Measurements from ENCODE around the gene WEE1.
A peak's percentile ranks its signal among the peaks of the same experiment; 100 is the strongest.

Gene WEE1

DNA sequence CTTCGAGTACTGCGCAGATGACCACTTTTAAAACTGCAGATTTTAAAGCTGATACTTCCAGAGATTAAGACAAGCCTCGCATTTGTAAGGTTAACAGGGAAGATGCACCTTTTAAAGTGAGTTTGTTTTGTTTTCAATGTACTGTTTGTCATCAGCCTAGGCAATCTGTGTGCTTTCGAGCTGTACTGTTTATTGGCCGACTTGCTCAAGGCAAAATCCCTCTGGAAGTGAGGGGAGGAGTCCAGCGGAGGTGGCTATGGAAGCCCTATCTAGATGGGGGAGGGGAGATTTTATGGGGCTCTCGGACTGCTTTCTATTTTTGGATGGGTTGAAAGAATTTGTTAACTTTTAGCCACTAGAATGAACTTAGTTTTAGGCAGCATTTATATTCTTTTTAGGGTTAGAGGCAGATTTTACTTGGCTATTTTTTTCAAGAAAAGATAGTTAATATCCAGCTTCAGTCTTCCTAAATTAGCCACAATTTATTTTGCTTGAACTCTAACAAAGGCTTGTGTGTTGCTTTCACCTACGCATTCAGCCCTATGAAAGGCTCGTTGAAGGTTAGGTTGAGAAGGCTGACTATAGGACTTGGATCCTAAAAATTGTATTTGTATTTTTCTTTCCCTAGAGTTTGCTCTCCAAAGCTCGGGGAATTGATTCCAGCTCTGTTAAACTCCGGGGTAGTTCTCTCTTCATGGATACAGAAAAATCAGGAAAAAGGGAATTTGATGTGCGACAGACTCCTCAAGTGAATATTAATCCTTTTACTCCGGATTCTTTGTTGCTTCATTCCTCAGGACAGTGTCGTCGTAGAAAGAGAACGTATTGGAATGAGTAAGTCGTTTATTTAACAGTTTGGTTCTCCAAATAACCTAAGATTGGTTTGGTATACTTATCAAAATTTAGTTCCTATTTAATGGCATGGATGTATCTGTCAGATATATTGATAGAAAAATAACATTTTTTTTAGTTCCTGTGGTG is 2.1 kb downstream of the WEE1 start:
- ChIA-PET CTCF (interaction anchor here (0.6 to 4.0 kb wide), 10 partner anchors 13 to 173 kb away, joined by 3 to 33 read pairs (median 4); no protein-coding TSS in a partner anchor), POLR2A (interaction anchor here (0.6 to 0.9 kb wide), 2 partner anchors 13 to 179 kb away, joined by 3 read pairs; no protein-coding TSS in a partner anchor)
- H3K27ac ChIP-seq (ENCODE audit: insufficient read depth in 1 of 2, low read depth in 1 of 2, low read length in 2 of 2, poor library complexity in 1 of 2, severe bottlenecking in 2 of 2), result peak overlapping the region; percentile 78 to 83
- H3K27me3 ChIP-seq (replicated peaks in 2 of 5; ENCODE audit: control insufficient read depth in 4 of 5, insufficient read depth in 5 of 5, low read length in 4 of 5), result no peaks in the 10 kb centered on the region
- no peaks in the 10 kb centered on the region for H3K9me3 ChIP-seq (ENCODE audit: control extremely low read depth in 1 of 5, control insufficient read depth in 4 of 5, insufficient read depth in 2 of 5, low read depth in 1 of 5, low read length in 4 of 5)
- peak overlapping the region in 6 of 7 experiments; percentile 81 to 95 (median 89) for H3K4me3 ChIP-seq (ENCODE audit: control insufficient read depth in 1 of 7, extremely low read depth in 1 of 7, insufficient read depth in 4 of 7, low read depth in 2 of 7, low read length in 6 of 7)
- WGBS (ENCODE audit: insufficient coverage), result 12% methylated on average over 9 of the region's 17 CpGs
- peaks cover 6 to 43% (median 17%) of the 10 kb centered on the region in 4 experiments for H3K36me3 ChIP-seq (ENCODE audit: control insufficient read depth in 4 of 4, insufficient read depth in 4 of 4, low read length in 3 of 4)
- peak in 2 of 3 donors; percentile 20 to 29 for DNase-seq
- peaks cover 6 to 35% (median 22%) of the 10 kb centered on the region in 4 experiments for H3K4me1 ChIP-seq (ENCODE audit: control extremely low read depth in 1 of 4, control insufficient read depth in 4 of 4, insufficient read depth in 4 of 4, low read length in 3 of 4)

DNA sequence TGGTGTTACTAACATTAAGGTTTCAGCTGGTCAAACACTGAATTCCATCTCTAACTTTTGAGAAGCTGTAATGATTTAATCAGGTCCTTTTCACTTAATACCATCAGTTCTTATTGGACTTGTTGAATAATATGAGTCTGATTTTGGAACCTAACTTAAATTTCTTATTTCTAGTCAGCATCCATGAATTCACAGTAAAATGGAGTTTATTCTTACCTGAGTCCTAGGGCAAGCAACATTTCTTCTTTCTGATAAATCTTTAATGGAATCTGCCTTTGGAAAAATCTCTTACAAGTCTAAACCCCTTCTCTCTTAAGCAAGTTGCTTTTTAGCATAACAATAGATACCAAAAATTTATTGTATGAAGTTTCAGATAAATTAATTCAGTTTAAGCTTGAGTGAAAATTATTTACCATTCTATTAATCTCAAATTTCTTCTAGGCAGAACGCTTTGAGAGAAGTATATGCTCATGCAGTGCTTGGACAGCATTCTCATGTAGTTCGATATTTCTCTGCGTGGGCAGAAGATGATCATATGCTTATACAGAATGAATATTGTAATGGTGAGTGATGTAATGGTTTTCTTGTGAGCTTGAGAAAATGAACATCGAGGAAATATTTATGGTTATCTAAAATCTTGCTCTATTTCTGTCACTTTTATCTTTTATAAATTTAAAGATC is 3.4 kb downstream of the WEE1 start:
- peaks cover 16 to 54% (median 23%) of the 10 kb centered on the region in 4 experiments for H3K36me3 ChIP-seq (ENCODE audit: control insufficient read depth in 4 of 4, insufficient read depth in 4 of 4, low read length in 3 of 4)
- ChIA-PET CTCF (interaction anchor here (0.9 to 4.0 kb wide), 8 partner anchors 11 to 172 kb away, joined by 3 to 33 read pairs (median 6); no protein-coding TSS in a partner anchor), POLR2A (interaction anchor here (0.6 kb wide), 1 partner anchor 23 kb away, joined by 3 read pairs; no protein-coding TSS in a partner anchor)
- H3K27me3 ChIP-seq (replicated peaks in 2 of 5; ENCODE audit: control insufficient read depth in 4 of 5, insufficient read depth in 5 of 5, low read length in 4 of 5), result no peaks in the 10 kb centered on the region
- peak overlapping the region in 2 of 7 experiments; percentile 88 to 95 for H3K4me3 ChIP-seq (ENCODE audit: control insufficient read depth in 1 of 7, extremely low read depth in 1 of 7, insufficient read depth in 4 of 7, low read depth in 2 of 7, low read length in 6 of 7)
- WGBS (ENCODE audit: insufficient coverage), result 100% methylated on average over 2 of the region's 4 CpGs
- H3K9me3 ChIP-seq (ENCODE audit: control extremely low read depth in 1 of 5, control insufficient read depth in 4 of 5, insufficient read depth in 2 of 5, low read depth in 1 of 5, low read length in 4 of 5), result no peaks in the 10 kb centered on the region
- no peak for DNase-seq
- H3K4me1 ChIP-seq (ENCODE audit: control extremely low read depth in 1 of 4, control insufficient read depth in 4 of 4, insufficient read depth in 4 of 4, low read length in 3 of 4), result peaks cover 6 to 35% (median 22%) of the 10 kb centered on the region in 4 experiments
- H3K27ac ChIP-seq (ENCODE audit: insufficient read depth in 1 of 2, low read depth in 1 of 2, low read length in 2 of 2, poor library complexity in 1 of 2, severe bottlenecking in 2 of 2), result peak overlapping the region; percentile 28 to 83

DNA sequence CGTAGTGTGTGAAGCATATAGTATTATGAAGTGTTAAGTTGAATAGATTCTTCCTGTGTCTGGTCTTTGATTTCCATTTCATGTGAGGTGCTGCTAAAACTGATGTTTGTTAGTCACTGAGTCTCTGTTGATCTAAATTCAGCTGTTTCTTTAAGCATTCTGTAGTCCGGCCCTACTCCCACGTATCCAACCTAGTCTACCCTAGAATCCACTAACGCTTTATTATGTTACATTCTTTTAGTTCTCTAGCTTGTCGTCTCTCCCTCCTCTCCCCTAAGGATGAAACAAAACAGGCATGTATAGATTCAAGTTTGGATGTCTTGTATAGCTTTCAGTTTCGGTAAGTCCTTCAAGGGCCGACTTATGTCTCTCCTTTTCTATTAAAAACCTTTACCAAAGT is 4.1 kb downstream of the WEE1 start:
- Histone ChIP-seq H3K4me3 (ENCODE audit: control insufficient read depth in 1 of 7, extremely low read depth in 1 of 7, insufficient read depth in 4 of 7, low read depth in 2 of 7, low read length in 6 of 7) (no peak overlapping the region), H3K36me3 (ENCODE audit: control insufficient read depth in 4 of 4, insufficient read depth in 4 of 4, low read length in 3 of 4) (peaks cover 19 to 60% (median 28%) of the 10 kb centered on the region in 4 experiments), H3K27me3 (replicated peaks in 2 of 5; ENCODE audit: control insufficient read depth in 4 of 5, insufficient read depth in 5 of 5, low read length in 4 of 5) (no peaks in the 10 kb centered on the region), H3K9me3 (ENCODE audit: control extremely low read depth in 1 of 5, control insufficient read depth in 4 of 5, insufficient read depth in 2 of 5, low read depth in 1 of 5, low read length in 4 of 5) (no peaks in the 10 kb centered on the region), H3K27ac (ENCODE audit: insufficient read depth in 1 of 2, low read depth in 1 of 2, low read length in 2 of 2, poor library complexity in 1 of 2, severe bottlenecking in 2 of 2) (peak overlapping the region in 1 of 2 experiments; percentile 35), H3K4me1 (ENCODE audit: control extremely low read depth in 1 of 4, control insufficient read depth in 4 of 4, insufficient read depth in 4 of 4, low read length in 3 of 4) (peaks cover 3 to 28% (median 19%) of the 10 kb centered on the region in 4 experiments)
- POLR2A ChIA-PET, result interaction anchor here (0.6 kb wide), 1 partner anchor 22 kb away, joined by 3 read pairs; no protein-coding TSS in a partner anchor
- CTCF ChIA-PET, result interaction anchor here (0.9 to 4.0 kb wide), 8 partner anchors 11 to 171 kb away, joined by 3 to 33 read pairs (median 6); no protein-coding TSS in a partner anchor
- 96% methylated on average over 3 of the region's 7 CpGs for WGBS (ENCODE audit: insufficient coverage)
- no peak for DNase-seq

DNA sequence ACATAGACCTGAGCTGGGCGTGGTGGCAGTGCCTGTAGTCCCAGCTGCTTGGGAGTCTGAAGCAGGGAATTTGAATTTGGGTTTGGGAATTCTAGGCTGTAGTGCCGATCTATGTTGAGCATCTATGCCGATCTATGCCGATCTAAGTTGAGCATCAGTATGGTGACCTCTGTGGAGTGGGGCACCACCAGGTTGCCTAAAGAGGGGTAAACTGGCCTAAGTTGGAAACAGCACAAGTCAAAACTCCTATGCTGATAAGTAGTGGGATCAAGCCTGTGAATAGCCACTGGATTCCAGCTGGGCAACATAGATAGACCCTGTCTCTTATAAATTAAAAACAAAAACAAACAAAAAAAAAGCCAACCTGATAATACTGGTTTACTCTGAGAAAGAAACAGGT is 7.4 kb downstream of the WEE1 start:
- DNase-seq, result no peak
- ChIA-PET CTCF (interaction anchor here (0.6 kb wide), 1 partner anchor 51 kb away, joined by 3 read pairs; no protein-coding TSS in a partner anchor), POLR2A (no interaction called here)
- H3K27me3 ChIP-seq (replicated peaks in 2 of 5; ENCODE audit: control insufficient read depth in 4 of 5, insufficient read depth in 5 of 5, low read length in 4 of 5), result no peaks in the 10 kb centered on the region
- H3K9me3 ChIP-seq (ENCODE audit: control extremely low read depth in 1 of 5, control insufficient read depth in 4 of 5, insufficient read depth in 2 of 5, low read depth in 1 of 5, low read length in 4 of 5), result no peaks in the 10 kb centered on the region
- peaks cover 0 to 16% (median 13%) of the 10 kb centered on the region in 4 experiments for H3K4me1 ChIP-seq (ENCODE audit: control extremely low read depth in 1 of 4, control insufficient read depth in 4 of 4, insufficient read depth in 4 of 4, low read length in 3 of 4)
- no peak overlapping the region for H3K4me3 ChIP-seq (ENCODE audit: control insufficient read depth in 1 of 7, extremely low read depth in 1 of 7, insufficient read depth in 4 of 7, low read depth in 2 of 7, low read length in 6 of 7)
- no peak overlapping the region for H3K27ac ChIP-seq (ENCODE audit: insufficient read depth in 1 of 2, low read depth in 1 of 2, low read length in 2 of 2, poor library complexity in 1 of 2, severe bottlenecking in 2 of 2)
- H3K36me3 ChIP-seq (ENCODE audit: control insufficient read depth in 4 of 4, insufficient read depth in 4 of 4, low read length in 3 of 4), result peaks cover 25 to 77% (median 42%) of the 10 kb centered on the region in 4 experiments
- WGBS (ENCODE audit: insufficient coverage), result 89% methylated on average over 2 of the region's 4 CpGs

DNA sequence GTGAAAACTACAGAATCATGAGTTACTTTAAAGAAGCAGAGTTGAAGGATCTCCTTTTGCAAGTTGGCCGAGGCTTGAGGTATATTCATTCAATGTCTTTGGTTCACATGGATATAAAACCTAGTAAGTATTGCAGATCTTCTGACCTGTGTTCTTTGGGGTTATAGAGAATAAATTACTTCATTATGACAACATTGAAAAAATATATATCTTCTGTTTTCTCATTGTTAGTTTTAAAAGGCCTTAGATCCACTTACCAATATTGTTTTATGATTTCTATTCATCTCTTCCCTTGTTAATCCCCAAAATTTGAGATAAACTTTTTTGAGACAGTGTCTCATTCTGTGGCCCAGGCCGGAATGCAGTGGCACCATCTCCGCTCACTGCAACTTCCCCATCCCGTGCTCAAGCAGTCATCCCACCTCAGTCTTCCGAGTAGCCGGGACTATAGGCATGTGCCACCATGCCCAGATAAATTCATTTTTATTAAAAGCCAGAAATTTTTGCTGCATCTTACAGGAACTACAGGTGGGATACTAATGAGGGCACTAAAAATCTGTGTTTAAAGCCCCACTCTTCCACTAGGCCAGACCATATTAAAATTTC is 8.2 kb downstream of the WEE1 start:
- no peak overlapping the region for H3K4me3 ChIP-seq (ENCODE audit: control insufficient read depth in 1 of 7, extremely low read depth in 1 of 7, insufficient read depth in 4 of 7, low read depth in 2 of 7, low read length in 6 of 7)
- POLR2A ChIA-PET, result no interaction called here
- H3K36me3 ChIP-seq (ENCODE audit: control insufficient read depth in 4 of 4, insufficient read depth in 4 of 4, low read length in 3 of 4), result peaks cover 25 to 77% (median 46%) of the 10 kb centered on the region in 4 experiments
- CTCF ChIA-PET, result no interaction called here
- no peak for DNase-seq
- no peaks in the 10 kb centered on the region for H3K27me3 ChIP-seq (replicated peaks in 2 of 5; ENCODE audit: control insufficient read depth in 4 of 5, insufficient read depth in 5 of 5, low read length in 4 of 5)
- H3K27ac ChIP-seq (ENCODE audit: insufficient read depth in 1 of 2, low read depth in 1 of 2, low read length in 2 of 2, poor library complexity in 1 of 2, severe bottlenecking in 2 of 2), result no peak overlapping the region
- H3K9me3 ChIP-seq (ENCODE audit: control extremely low read depth in 1 of 5, control insufficient read depth in 4 of 5, insufficient read depth in 2 of 5, low read depth in 1 of 5, low read length in 4 of 5), result no peaks in the 10 kb centered on the region
- peaks cover 0 to 8% (median 7%) of the 10 kb centered on the region in 4 experiments for H3K4me1 ChIP-seq (ENCODE audit: control extremely low read depth in 1 of 4, control insufficient read depth in 4 of 4, insufficient read depth in 4 of 4, low read length in 3 of 4)
- WGBS (ENCODE audit: insufficient coverage), result 96% methylated on average over 3 of the region's 6 CpGs

DNA sequence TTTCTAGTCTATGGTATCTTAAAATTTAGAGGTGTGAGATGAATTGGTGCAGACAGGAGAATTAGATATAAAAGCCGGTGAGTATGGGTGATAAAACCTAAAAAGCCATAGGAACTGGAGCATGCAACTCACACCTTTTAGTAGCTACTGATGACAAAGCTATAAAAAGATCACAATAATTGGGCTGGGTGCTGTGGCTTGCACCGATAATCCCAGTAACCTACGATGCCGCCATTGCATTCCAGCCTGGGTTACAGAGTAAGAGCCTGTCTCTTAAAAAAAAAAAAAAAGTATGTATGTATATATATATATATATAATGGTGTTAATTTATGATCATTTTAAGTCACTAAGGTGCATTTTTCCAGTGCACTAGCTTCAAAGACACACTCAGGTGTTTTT is 17.2 kb downstream of the WEE1 start:
- ChIA-PET POLR2A (interaction anchor here (0.6 kb wide), 1 partner anchor 154 kb away, joined by 4 read pairs; no protein-coding TSS in a partner anchor), CTCF (interaction anchor here (0.6 to 2.1 kb wide), 2 partner anchors 84 to 164 kb away, joined by 4 to 8 read pairs; no protein-coding TSS in a partner anchor)
- Histone ChIP-seq H3K4me3 (ENCODE audit: control insufficient read depth in 1 of 7, extremely low read depth in 1 of 7, insufficient read depth in 4 of 7, low read depth in 2 of 7, low read length in 6 of 7) (no peak overlapping the region), H3K9me3 (ENCODE audit: control extremely low read depth in 1 of 5, control insufficient read depth in 4 of 5, insufficient read depth in 2 of 5, low read depth in 1 of 5, low read length in 4 of 5) (no peaks in the 10 kb centered on the region), H3K27me3 (replicated peaks in 2 of 5; ENCODE audit: control insufficient read depth in 4 of 5, insufficient read depth in 5 of 5, low read length in 4 of 5) (no peaks in the 10 kb centered on the region), H3K4me1 (ENCODE audit: control extremely low read depth in 1 of 4, control insufficient read depth in 4 of 4, insufficient read depth in 4 of 4, low read length in 3 of 4) (no peaks in the 10 kb centered on the region), H3K27ac (ENCODE audit: insufficient read depth in 1 of 2, low read depth in 1 of 2, low read length in 2 of 2, poor library complexity in 1 of 2, severe bottlenecking in 2 of 2) (no peak overlapping the region), H3K36me3 (ENCODE audit: control insufficient read depth in 4 of 4, insufficient read depth in 4 of 4, low read length in 3 of 4) (peaks cover 13 to 44% (median 26%) of the 10 kb centered on the region in 4 experiments)
- 100% methylated on average over 1 of the region's 4 CpGs for WGBS (ENCODE audit: insufficient coverage)
- no peak for DNase-seq
